GM23338 (cell line): ENCODE data around the gene FUZ.

Experiments used
- CREB1 ChIP-seq: fragments of 250-450 bp; sonication (Bioruptor Pico); IDR thresholded peaks from 2 replicates; pipeline ENCODE4 v1.5.0; 2020; ENCODE audit warnings: low read depth, mild to moderate bottlenecking, moderate library complexity
- CTCF ChIP-seq, 2 experiments: fragments of 200-600 bp in 1 of 2; sonication (generic) in 1 of 2; conservative IDR thresholded peaks; 2 replicates each; pipeline versions ENCODE4 v1.5.1 to v1.6.1; 2016 to 2017; ENCODE audit warnings: antibody characterized with exemption in 2 of 2, low read depth in 2 of 2, mild to moderate bottlenecking in 2 of 2, moderate library complexity in 1 of 2
- EZH2 ChIP-seq: fragments of 200-600 bp; sonication (generic); IDR thresholded peaks from one replicate; pipeline ENCODE4 v1.8.0; 2017; ENCODE audit warnings: antibody characterized with exemption, mild to moderate bottlenecking, low read depth; ENCODE audit not compliant: unreplicated experiment
- EZH2phosphoT487 ChIP-seq: fragments of 200-600 bp; sonication (generic); IDR thresholded peaks from one replicate; pipeline ENCODE4 v1.8.1; 2018; ENCODE audit warnings: antibody characterized with exemption; ENCODE audit not compliant: unreplicated experiment
- JUNB ChIP-seq: IDR thresholded peaks from one replicate; pipeline ENCODE4 v1.6.1; 2016; ENCODE audit warnings: antibody characterized with exemption; ENCODE audit not compliant: unreplicated experiment
- NANOG ChIP-seq: IDR thresholded peaks from 2 replicates; pipeline ENCODE4 v1.6.1; 2016; ENCODE audit warnings: antibody characterized with exemption, borderline replicate concordance
- POLR2AphosphoS5 ChIP-seq: IDR thresholded peaks from 2 replicates; pipeline ENCODE4 v1.6.1; 2016; ENCODE audit warnings: antibody characterized with exemption, low read depth
- REST ChIP-seq: IDR thresholded peaks from one replicate; pipeline ENCODE4 v1.6.1; 2018; ENCODE audit warnings: antibody characterized with exemption; ENCODE audit not compliant: unreplicated experiment
- STAT1 ChIP-seq: IDR thresholded peaks from one replicate; pipeline ENCODE4 v1.6.1; 2016; ENCODE audit warnings: antibody characterized with exemption; ENCODE audit not compliant: unreplicated experiment
- ZNF114 ChIP-seq: fragments of 250-450 bp; sonication (Bioruptor Pico); IDR thresholded peaks from 2 replicates; pipeline ENCODE4 v1.5.0; 2020; ENCODE audit warnings: mild to moderate bottlenecking, moderate library complexity
- ZNF331 ChIP-seq: fragments of 250-450 bp; sonication (Bioruptor Pico); IDR thresholded peaks from 2 replicates; pipeline ENCODE4 v1.5.0; 2020; ENCODE audit warnings: low read depth, mild to moderate bottlenecking, moderate library complexity
- TF ChIP-seq, protein P1 (sequence below): IDR thresholded peaks from 2 replicates; pipeline ENCODE4 v1.6.1; 2016; ENCODE audit warnings: antibody characterized with exemption
- TF ChIP-seq, protein P2 (sequence below): fragments of 250-450 bp; sonication (Bioruptor Pico); IDR thresholded peaks from 2 replicates; pipeline ENCODE4 v1.5.0; 2020; ENCODE audit warnings: mild to moderate bottlenecking, moderate library complexity

- TF ChIP-seq CTCF (conservative IDR thresholded peaks at IDR 0.05; ENCODE audit: low read depth in 2 of 2) = no peak
- no peak for TF ChIP-seq STAT1
- no peak for TF ChIP-seq EZH2phosphoT487
- TF ChIP-seq REST = no peak
- no peak for TF ChIP-seq EZH2
- 0 out of 2 replicates have a peak, but pooled peaks have one; percentile 51 for TF ChIP-seq POLR2AphosphoS5
- no peak for TF ChIP-seq CREB1 (CRISPR knock-in tag)
- TF ChIP-seq ZNF114 (CRISPR knock-in tag) = no peak
- TF ChIP-seq NANOG = no peak
- TF ChIP-seq JUNB = no peak
- TF ChIP-seq, protein P1, sequence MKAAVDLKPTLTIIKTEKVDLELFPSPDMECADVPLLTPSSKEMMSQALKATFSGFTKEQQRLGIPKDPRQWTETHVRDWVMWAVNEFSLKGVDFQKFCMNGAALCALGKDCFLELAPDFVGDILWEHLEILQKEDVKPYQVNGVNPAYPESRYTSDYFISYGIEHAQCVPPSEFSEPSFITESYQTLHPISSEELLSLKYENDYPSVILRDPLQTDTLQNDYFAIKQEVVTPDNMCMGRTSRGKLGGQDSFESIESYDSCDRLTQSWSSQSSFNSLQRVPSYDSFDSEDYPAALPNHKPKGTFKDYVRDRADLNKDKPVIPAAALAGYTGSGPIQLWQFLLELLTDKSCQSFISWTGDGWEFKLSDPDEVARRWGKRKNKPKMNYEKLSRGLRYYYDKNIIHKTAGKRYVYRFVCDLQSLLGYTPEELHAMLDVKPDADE = no peak
- no peak for TF ChIP-seq ZNF331
- TF ChIP-seq, protein P2, sequence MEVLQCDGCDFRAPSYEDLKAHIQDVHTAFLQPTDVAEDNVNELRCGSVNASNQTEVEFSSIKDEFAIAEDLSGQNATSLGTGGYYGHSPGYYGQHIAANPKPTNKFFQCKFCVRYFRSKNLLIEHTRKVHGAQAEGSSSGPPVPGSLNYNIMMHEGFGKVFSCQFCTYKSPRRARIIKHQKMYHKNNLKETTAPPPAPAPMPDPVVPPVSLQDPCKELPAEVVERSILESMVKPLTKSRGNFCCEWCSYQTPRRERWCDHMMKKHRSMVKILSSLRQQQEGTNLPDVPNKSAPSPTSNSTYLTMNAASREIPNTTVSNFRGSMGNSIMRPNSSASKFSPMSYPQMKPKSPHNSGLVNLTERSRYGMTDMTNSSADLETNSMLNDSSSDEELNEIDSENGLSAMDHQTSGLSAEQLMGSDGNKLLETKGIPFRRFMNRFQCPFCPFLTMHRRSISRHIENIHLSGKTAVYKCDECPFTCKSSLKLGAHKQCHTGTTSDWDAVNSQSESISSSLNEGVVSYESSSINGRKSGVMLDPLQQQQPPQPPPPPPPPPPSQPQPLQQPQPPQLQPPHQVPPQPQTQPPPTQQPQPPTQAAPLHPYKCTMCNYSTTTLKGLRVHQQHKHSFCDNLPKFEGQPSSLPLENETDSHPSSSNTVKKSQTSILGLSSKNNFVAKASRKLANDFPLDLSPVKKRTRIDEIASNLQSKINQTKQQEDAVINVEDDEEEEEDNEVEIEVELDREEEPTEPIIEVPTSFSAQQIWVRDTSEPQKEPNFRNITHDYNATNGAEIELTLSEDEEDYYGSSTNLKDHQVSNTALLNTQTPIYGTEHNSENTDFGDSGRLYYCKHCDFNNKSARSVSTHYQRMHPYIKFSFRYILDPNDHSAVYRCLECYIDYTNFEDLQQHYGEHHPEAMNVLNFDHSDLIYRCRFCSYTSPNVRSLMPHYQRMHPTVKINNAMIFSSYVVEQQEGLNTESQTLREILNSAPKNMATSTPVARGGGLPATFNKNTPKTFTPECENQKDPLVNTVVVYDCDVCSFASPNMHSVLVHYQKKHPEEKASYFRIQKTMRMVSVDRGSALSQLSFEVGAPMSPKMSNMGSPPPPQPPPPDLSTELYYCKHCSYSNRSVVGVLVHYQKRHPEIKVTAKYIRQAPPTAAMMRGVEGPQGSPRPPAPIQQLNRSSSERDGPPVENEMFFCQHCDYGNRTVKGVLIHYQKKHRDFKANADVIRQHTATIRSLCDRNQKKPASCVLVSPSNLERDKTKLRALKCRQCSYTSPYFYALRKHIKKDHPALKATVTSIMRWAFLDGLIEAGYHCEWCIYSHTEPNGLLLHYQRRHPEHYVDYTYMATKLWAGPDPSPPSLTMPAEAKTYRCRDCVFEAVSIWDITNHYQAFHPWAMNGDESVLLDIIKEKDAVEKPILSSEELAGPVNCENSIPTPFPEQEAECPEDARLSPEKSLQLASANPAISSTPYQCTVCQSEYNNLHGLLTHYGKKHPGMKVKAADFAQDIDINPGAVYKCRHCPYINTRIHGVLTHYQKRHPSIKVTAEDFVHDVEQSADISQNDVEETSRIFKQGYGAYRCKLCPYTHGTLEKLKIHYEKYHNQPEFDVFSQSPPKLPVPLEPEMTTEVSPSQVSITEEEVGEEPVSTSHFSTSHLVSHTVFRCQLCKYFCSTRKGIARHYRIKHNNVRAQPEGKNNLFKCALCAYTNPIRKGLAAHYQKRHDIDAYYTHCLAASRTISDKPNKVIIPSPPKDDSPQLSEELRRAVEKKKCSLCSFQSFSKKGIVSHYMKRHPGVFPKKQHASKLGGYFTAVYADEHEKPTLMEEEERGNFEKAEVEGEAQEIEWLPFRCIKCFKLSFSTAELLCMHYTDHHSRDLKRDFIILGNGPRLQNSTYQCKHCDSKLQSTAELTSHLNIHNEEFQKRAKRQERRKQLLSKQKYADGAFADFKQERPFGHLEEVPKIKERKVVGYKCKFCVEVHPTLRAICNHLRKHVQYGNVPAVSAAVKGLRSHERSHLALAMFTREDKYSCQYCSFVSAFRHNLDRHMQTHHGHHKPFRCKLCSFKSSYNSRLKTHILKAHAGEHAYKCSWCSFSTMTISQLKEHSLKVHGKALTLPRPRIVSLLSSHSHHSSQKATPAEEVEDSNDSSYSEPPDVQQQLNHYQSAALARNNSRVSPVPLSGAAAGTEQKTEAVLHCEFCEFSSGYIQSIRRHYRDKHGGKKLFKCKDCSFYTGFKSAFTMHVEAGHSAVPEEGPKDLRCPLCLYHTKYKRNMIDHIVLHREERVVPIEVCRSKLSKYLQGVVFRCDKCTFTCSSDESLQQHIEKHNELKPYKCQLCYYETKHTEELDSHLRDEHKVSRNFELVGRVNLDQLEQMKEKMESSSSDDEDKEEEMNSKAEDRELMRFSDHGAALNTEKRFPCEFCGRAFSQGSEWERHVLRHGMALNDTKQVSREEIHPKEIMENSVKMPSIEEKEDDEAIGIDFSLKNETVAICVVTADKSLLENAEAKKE (CRISPR knock-in tag) = no peak
Observed at GRCh38 chr19:49859682-49860335, 46.7 kb upstream of the FUZ start.
